GM12891 (cell line): ENCODE measurements around the gene SDCCAG8.

Source experiments
- DNase-seq: peaks from one replicate; pipeline ENCODE4 v3.0.0; 2011; ENCODE audit warnings: low spot score; ENCODE audit not compliant: insufficient read length
- FAIRE-seq: peaks from 2 replicates; lab custom pipeline; 2011; peaks lifted over from hg19 to GRCh38; lab: Jason Lieb, UNC
- PAX5 ChIP-seq: IDR thresholded peaks from 2 replicates; pipeline ENCODE4 v1.6.1; 2011; ENCODE audit warnings: low read length, moderate library complexity, mild to moderate bottlenecking; ENCODE audit not compliant: insufficient read depth, severe bottlenecking
- POLR2A ChIP-seq: IDR thresholded peaks from 2 replicates; pipeline ENCODE4 v1.6.1; 2011; ENCODE audit warnings: low read depth, low read length, control low read depth
- POLR2AphosphoS5 ChIP-seq: IDR thresholded peaks from 2 replicates; pipeline ENCODE4 v1.6.1; 2011; ENCODE audit warnings: low read depth, low read length, control low read depth
- POU2F2 ChIP-seq: IDR thresholded peaks from 2 replicates; pipeline ENCODE4 v1.6.1; 2011; ENCODE audit warnings: low read depth, mild to moderate bottlenecking, control low read depth, low read length, moderate library complexity
- SPI1 ChIP-seq: IDR thresholded peaks from 2 replicates; pipeline ENCODE4 v1.6.1; 2011; ENCODE audit warnings: low read depth, low read length, control low read depth
- TAF1 ChIP-seq: IDR thresholded peaks from 2 replicates; pipeline ENCODE4 v1.6.1; 2011; ENCODE audit warnings: low read depth, low read length, control low read depth

The SDCCAG8 gene

GRCh38 chr1:243233908-243234307 lies 21.9 kb upstream of the SDCCAG8 start:
- TF ChIP-seq POU2F2 (no peak), POLR2A (no peak), SPI1 (no peak), PAX5 (no peak), TAF1 (no peak), POLR2AphosphoS5 (no peak)
- FAIRE-seq (no peak), DNase-seq (no peak)

DNA sequence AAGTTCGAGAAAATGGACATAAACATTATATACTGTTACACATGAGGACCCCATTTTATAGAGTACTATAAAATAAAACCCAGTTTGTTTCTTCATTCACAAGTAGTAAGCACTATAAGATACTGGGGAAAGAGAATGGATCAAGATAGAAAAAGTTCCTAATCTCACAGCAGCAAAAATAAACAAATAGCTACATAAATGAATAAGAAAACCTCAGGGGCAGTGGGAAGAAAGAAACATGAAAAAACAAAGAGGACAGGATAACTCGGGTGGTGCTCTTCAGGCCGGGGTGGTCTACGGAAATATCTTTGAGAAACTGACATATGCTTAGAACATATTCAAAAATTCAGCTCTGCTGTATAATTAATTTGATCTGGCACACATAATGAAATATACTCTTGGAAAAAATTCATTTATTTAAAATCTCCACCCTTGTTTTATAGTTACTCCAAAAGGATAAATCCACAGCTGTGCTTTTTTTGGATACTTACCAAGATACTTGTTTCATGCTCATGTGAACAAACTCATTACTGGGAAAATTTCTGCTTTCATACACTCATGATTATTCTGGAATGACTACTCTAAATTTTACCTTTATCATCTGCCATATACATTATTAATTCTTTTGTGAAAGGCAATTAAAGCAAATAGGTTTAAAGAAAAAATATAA lies 20.7 kb upstream of the SDCCAG8 start:
- TF ChIP-seq POLR2AphosphoS5 (no peak), PAX5 (no peak), SPI1 (no peak), POLR2A (no peak), POU2F2 (no peak), TAF1 (no peak)
- no peak for DNase-seq
- FAIRE-seq = no peak

- FAIRE-seq = peak; percentile 82
- TF ChIP-seq TAF1 (no peak), POLR2AphosphoS5 (no peak), SPI1 (peak; percentile 13; the same call in 1 of the 2 replicates)
These were observed 19.1 kb upstream of the SDCCAG8 start for GRCh38 chr1:243236604-243237252.

GRCh38 chr1:243244432-243244841 lies 11.4 kb upstream of the SDCCAG8 start:
- TF ChIP-seq POLR2AphosphoS5 (no peak), PAX5 (no peak), SPI1 (no peak), POLR2A (no peak)
- FAIRE-seq (peak; percentile 41), DNase-seq (no peak)

More at GRCh38 chr1:243236604-243237252, 19.1 kb upstream of the SDCCAG8 start:
- no peak for DNase-seq

DNA sequence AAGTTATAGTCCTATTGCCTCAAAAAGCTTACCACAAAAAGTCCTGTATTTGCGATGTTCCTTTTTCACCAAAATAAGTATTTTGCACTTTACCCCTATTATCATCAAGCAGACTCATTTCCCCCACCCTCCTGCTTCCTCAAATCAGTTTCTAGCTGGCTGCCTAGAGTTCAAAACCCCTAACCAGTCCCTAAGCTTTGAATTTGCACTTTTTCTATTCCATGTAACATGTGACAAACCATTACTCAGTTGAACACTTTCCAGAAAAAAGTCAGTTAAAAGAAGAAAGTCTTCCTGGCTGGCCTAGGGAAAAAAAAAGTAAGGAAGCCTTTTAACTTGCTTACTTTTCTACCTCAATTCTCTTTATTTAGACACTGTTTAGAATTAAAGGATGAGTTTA lies 8.9 kb upstream of the SDCCAG8 start:
- no peak for DNase-seq

GRCh38 chr1:243247901-243248300 lies 7.9 kb upstream of the SDCCAG8 start:
- FAIRE-seq = no peak
- TF ChIP-seq POLR2AphosphoS5 (no peak), TAF1 (no peak), SPI1 (no peak), POU2F2 (no peak), POLR2A (no peak), PAX5 (no peak)
- no peak for DNase-seq

More for the DNA sequence above, 8.9 kb upstream of the SDCCAG8 start:
- no peak for FAIRE-seq
- TF ChIP-seq TAF1 (no peak), PAX5 (no peak), POU2F2 (no peak), SPI1 (peak; percentile 63), POLR2AphosphoS5 (no peak), POLR2A (no peak)

DNA sequence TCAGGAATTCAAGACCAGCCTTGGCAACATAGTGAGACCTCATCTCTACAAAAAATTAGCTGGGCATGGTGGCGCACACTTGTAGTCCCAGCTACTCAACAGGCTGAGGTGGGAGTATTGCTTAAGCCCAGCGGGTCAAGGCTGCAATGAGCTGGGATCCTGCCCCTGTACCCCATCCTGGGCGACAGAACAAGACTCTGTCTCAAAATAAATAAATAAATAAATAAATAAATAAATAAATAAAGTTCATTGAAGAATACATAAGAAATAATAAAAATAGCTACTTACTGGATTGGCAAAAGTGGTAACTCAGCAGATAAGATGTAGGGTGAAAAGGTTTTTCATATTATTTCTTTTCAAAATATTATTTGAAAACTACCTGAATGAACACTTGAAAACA lies 6.6 kb upstream of the SDCCAG8 start:
- FAIRE-seq = no peak
- TF ChIP-seq POLR2AphosphoS5 = no peak
- TF ChIP-seq POLR2A = no peak
- DNase-seq = no peak

GRCh38 chr1:243250102-243250501 lies 5.7 kb upstream of the SDCCAG8 start:
- no peak for DNase-seq
- TF ChIP-seq TAF1 = no peak
- no peak for TF ChIP-seq POLR2A
- no peak for TF ChIP-seq POLR2AphosphoS5
- TF ChIP-seq POU2F2 = no peak
- no peak for TF ChIP-seq PAX5
- TF ChIP-seq SPI1 = no peak
- FAIRE-seq = no peak

GRCh38 chr1:243251539-243251938 lies 4.3 kb upstream of the SDCCAG8 start:
- FAIRE-seq (no peak), DNase-seq (no peak)
- TF ChIP-seq POLR2A (no peak), SPI1 (no peak), PAX5 (no peak), POLR2AphosphoS5 (no peak), POU2F2 (no peak), TAF1 (no peak)
